Measurements from ENCODE around the gene IL1B. TPM values are rescaled to one million over a fixed set of nuclear protein-coding genes. Genes with fewer than 3 reads are reported as not detected.

Gene IL1B
- total RNA-seq, 2 experiments from 2014 or later: not detected

- Mint-ChIP-seq H3K9me3 (ENCODE audit: insufficient read depth) (no peaks in the 10 kb centered on the region), H3K27ac (peak overlapping the region; percentile 32), H3K4me1 (ENCODE audit: low read depth) (peaks cover 33% of the 10 kb centered on the region), H3K4me3 (no peak overlapping the region), H3K27me3 (ENCODE audit: low read depth) (no peaks in the 10 kb centered on the region), H3K36me3 (ENCODE audit: low read depth) (peaks cover 12% of the 10 kb centered on the region)
- ChIA-PET POLR2A (no interaction called here), CTCF (interaction anchor here (1.0 to 1.6 kb wide), 2 partner anchors 91 to 147 kb away, joined by 3 to 5 read pairs; no protein-coding TSS in a partner anchor)
- no peak for DNase-seq
- no peak for ATAC-seq
Measured at GRCh38 chr2:112794841-112795240, 41.7 kb downstream of the IL1B start.

DNA sequence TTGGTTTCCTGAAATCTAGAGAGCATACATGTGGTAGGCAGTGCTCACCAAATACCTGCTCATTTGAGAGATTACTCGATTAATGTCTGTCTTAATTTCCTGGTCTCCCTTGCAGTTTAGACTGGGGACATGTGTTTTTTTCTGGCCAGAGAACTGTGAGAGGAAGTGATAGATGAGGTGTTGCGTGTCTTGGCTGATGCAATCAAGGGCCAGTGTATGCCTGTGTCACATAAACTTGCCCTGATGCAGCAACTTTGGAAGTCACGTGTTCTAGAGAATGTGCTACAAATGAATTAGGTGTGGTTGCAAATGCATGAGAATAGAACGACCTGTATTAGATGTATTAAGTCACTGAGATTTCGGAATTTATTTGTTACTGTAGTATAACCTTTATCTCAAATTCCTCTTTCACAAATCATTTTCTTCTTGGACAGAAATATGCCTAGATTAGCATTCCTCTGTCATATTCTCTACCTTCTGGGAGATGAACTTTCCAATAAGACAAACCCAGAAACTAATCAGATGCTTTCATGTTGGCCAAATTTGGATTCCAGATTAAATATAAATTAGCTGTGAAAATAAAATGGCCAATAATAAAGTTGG, 42.3 kb downstream of the IL1B start:
- POLR2A ChIA-PET: no interaction called here
- Mint-ChIP-seq H3K27me3 (ENCODE audit: low read depth) (peaks cover 4% of the 10 kb centered on the region), H3K9me3 (ENCODE audit: insufficient read depth) (no peaks in the 10 kb centered on the region), H3K4me3 (no peak overlapping the region), H3K36me3 (ENCODE audit: low read depth) (peaks cover 12% of the 10 kb centered on the region), H3K4me1 (ENCODE audit: low read depth) (peaks cover 27% of the 10 kb centered on the region), H3K27ac (peak overlapping the region; percentile 26)
- ATAC-seq: peak; percentile 58
- DNase-seq: peak; percentile 49
- CTCF ChIA-PET: interaction anchor here (1.0 to 1.8 kb wide), 3 partner anchors 44 to 147 kb away, joined by 3 to 5 read pairs (median 4); no protein-coding TSS in a partner anchor

DNA sequence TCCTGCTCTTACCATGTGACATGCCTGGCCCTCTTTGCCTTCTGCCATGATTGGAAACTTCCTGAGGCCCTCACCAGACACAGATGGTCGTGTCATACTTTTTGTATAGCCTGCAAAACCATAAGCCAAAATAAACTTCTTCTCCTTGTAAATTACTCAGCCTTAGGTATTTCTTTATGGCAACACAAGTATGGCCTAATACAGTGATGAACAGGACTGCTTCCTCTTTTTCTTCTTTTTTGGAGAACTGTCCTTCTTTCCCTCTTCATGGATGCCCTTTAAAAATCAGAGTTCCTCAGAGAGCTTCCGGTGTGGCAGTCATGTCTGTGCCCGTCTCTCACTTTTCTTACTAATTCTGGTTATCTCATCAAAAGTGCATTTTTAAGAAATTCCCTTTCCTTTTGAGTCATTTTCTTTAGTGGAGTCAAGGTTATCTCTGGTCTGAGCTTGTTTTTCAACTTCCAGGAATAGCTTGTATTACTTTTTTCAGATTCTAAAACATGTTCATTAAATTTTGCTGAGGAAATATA, 43.1 kb downstream of the IL1B start:
- DNase-seq (no peak), ATAC-seq (no peak)
- CTCF ChIA-PET: interaction anchor here (1.8 kb wide), 1 partner anchor 44 kb away, joined by 4 read pairs; no protein-coding TSS in a partner anchor
- peaks cover 11% of the 10 kb centered on the region for H3K27me3 Mint-ChIP-seq (ENCODE audit: low read depth)
- no peaks in the 10 kb centered on the region for H3K9me3 Mint-ChIP-seq (ENCODE audit: insufficient read depth)
- POLR2A ChIA-PET: no interaction called here
- no peak overlapping the region for H3K4me3 Mint-ChIP-seq
- H3K27ac Mint-ChIP-seq: peak overlapping the region; percentile 6
- H3K36me3 Mint-ChIP-seq (ENCODE audit: low read depth): peaks cover 12% of the 10 kb centered on the region
- peaks cover 22% of the 10 kb centered on the region for H3K4me1 Mint-ChIP-seq (ENCODE audit: low read depth)

DNA sequence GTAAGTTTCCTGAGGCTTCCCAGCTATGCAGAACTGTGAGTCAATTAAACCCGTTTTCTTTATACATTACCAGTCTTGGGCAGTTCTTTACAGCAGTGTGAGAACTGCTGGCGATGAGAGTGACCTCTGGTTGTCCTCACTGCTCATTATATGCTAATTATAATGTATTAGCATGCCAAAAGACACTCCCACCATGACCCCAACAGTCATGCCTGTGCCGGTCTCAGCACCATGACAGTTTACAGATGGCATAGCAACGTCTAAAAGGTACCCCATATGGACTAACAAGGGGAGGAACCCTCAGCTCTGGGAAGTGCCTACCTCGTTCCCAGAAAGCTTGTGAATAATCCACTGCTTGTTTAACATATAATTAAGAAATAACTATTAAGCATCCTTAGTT, 44.2 kb downstream of the IL1B start:
- ATAC-seq (no peak), DNase-seq (no peak)
- ChIA-PET CTCF (interaction anchor here (1.8 kb wide), 1 partner anchor 42 kb away, joined by 4 read pairs; no protein-coding TSS in a partner anchor), POLR2A (no interaction called here)
- Mint-ChIP-seq H3K27ac (no peak overlapping the region), H3K4me1 (ENCODE audit: low read depth) (peaks cover 21% of the 10 kb centered on the region), H3K9me3 (ENCODE audit: insufficient read depth) (no peaks in the 10 kb centered on the region), H3K4me3 (no peak overlapping the region), H3K27me3 (ENCODE audit: low read depth) (peaks cover 11% of the 10 kb centered on the region), H3K36me3 (ENCODE audit: low read depth) (peaks cover 8% of the 10 kb centered on the region)

DNA sequence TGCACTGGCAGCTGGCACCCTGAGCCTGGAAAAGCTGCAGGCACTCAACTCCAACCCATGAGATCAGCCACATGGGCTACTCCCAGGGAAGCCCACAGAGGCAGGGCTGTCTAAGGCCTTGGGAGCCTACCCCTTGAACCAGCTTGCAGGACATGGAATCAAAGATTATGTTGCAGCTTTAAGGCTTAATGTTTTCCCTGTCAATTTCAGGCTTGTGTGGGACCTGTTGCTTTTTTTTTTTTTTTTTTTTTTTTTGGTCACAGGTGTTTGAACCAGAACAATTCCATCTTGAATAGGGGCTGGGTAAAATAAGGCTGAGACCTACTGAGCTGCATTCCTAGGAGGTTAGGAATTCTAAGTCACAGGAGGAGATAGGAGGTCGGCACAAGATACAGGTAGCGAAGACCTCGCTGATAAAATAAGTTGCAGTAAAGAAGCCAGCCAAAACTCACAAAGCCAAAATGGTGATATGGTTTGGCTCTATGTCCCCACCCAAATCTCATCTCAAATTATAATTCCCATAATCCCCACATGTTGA, 44.8 kb downstream of the IL1B start:
- ATAC-seq: no peak

GRCh38 chr2:112791019-112791418, 45.6 kb downstream of the IL1B start:
- H3K36me3 Mint-ChIP-seq (ENCODE audit: low read depth): peaks cover 8% of the 10 kb centered on the region
- H3K4me3 Mint-ChIP-seq: no peak overlapping the region
- no peaks in the 10 kb centered on the region for H3K9me3 Mint-ChIP-seq (ENCODE audit: insufficient read depth)
- DNase-seq (no peak), ATAC-seq (no peak)
- peaks cover 18% of the 10 kb centered on the region for H3K27me3 Mint-ChIP-seq (ENCODE audit: low read depth)
- CTCF ChIA-PET: no interaction called here
- POLR2A ChIA-PET: no interaction called here
- H3K4me1 Mint-ChIP-seq (ENCODE audit: low read depth): peaks cover 24% of the 10 kb centered on the region
- no peak overlapping the region for H3K27ac Mint-ChIP-seq

More for the DNA sequence above, 44.8 kb downstream of the IL1B start:
- Mint-ChIP-seq H3K27ac (no peak overlapping the region), H3K4me3 (no peak overlapping the region), H3K9me3 (ENCODE audit: insufficient read depth) (no peaks in the 10 kb centered on the region), H3K36me3 (ENCODE audit: low read depth) (peaks cover 8% of the 10 kb centered on the region), H3K4me1 (ENCODE audit: low read depth) (peaks cover 24% of the 10 kb centered on the region), H3K27me3 (ENCODE audit: low read depth) (peaks cover 13% of the 10 kb centered on the region)
- no peak for DNase-seq
- CTCF ChIA-PET: no interaction called here
- POLR2A ChIA-PET: no interaction called here

- peaks cover 4% of the 10 kb centered on the region for H3K36me3 Mint-ChIP-seq (ENCODE audit: low read depth)
- ChIA-PET CTCF (no interaction called here), POLR2A (no interaction called here)
- ATAC-seq: no peak
- DNase-seq: no peak
- peaks cover 21% of the 10 kb centered on the region for H3K4me1 Mint-ChIP-seq (ENCODE audit: low read depth)
- H3K27me3 Mint-ChIP-seq (ENCODE audit: low read depth): peaks cover 20% of the 10 kb centered on the region
- no peak overlapping the region for H3K27ac Mint-ChIP-seq
- no peaks in the 10 kb centered on the region for H3K9me3 Mint-ChIP-seq (ENCODE audit: insufficient read depth)
- no peak overlapping the region for H3K4me3 Mint-ChIP-seq
Measured at GRCh38 chr2:112790305-112790704, 46.3 kb downstream of the IL1B start.

DNA sequence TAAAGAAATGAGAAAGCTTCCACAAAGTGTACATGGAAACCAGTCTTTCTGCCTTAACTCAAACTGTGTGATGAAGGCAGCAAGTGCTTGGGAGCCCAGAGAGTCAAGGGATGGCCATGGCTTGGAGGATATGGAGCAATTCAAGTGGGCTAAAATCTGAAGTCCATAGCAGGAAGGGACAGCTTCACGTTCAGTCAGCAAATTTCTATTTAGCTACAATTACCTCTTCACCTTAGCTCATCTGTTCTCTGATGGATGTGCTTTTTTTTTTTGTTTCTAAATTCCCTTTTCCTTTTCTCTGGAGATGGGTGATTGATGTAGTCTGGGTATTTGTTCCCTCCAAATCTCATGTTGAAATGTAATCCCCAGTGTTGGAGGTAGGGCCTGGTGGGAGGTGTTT, 47.4 kb downstream of the IL1B start:
- DNase-seq: no peak
- Mint-ChIP-seq H3K27ac (no peak overlapping the region), H3K27me3 (ENCODE audit: low read depth) (peaks cover 24% of the 10 kb centered on the region), H3K4me1 (ENCODE audit: low read depth) (peaks cover 14% of the 10 kb centered on the region), H3K36me3 (ENCODE audit: low read depth) (peaks cover 2% of the 10 kb centered on the region), H3K9me3 (ENCODE audit: insufficient read depth) (no peaks in the 10 kb centered on the region), H3K4me3 (no peak overlapping the region)
- POLR2A ChIA-PET: no interaction called here
- CTCF ChIA-PET: interaction anchor here (0.6 kb wide), 1 partner anchor 154 kb away, joined by 3 read pairs; no protein-coding TSS in a partner anchor
- ATAC-seq: no peak

DNA sequence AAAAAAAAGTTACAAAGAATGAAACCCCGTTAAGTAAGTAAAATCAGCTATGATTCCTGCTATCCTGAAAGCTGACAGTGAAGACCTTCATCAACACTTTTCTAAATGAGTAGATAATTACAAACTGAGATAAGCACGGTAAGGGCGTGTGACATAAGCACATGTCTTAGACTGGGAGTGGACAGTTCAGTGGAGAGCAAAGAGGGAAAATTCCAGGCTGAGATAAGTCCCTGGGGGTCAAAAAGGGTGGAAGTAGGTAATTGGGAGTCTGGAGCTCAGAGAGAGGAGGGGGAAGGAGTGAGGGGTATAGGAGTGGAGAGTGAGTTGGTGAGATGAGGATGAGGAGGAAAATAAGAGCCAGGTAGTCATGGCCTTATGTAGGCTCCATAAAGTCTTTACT, 47.9 kb downstream of the IL1B start:
- Mint-ChIP-seq H3K4me3 (no peak overlapping the region), H3K36me3 (ENCODE audit: low read depth) (peaks cover 2% of the 10 kb centered on the region), H3K4me1 (ENCODE audit: low read depth) (peaks cover 10% of the 10 kb centered on the region), H3K9me3 (ENCODE audit: insufficient read depth) (no peaks in the 10 kb centered on the region), H3K27ac (no peak overlapping the region), H3K27me3 (ENCODE audit: low read depth) (peaks cover 26% of the 10 kb centered on the region)
- POLR2A ChIA-PET: no interaction called here
- CTCF ChIA-PET: interaction anchor here (0.6 to 1.0 kb wide), 2 partner anchors 9 to 154 kb away, joined by 3 read pairs; no protein-coding TSS in a partner anchor
- DNase-seq (no peak), ATAC-seq (no peak)

- H3K4me3 Mint-ChIP-seq: no peak overlapping the region
- peaks cover 29% of the 10 kb centered on the region for H3K27me3 Mint-ChIP-seq (ENCODE audit: low read depth)
- no peak overlapping the region for H3K27ac Mint-ChIP-seq
- H3K36me3 Mint-ChIP-seq (ENCODE audit: low read depth): peaks cover under 1% of the 10 kb centered on the region
- ChIA-PET CTCF (interaction anchor here (1.0 kb wide), 1 partner anchor 10 kb away, joined by 3 read pairs; no protein-coding TSS in a partner anchor), POLR2A (no interaction called here)
- ATAC-seq: no peak
- DNase-seq: no peak
- peaks cover 7% of the 10 kb centered on the region for H3K4me1 Mint-ChIP-seq (ENCODE audit: low read depth)
- no peaks in the 10 kb centered on the region for H3K9me3 Mint-ChIP-seq (ENCODE audit: insufficient read depth)
Measured at GRCh38 chr2:112787729-112788393, 48.7 kb downstream of the IL1B start.

DNA sequence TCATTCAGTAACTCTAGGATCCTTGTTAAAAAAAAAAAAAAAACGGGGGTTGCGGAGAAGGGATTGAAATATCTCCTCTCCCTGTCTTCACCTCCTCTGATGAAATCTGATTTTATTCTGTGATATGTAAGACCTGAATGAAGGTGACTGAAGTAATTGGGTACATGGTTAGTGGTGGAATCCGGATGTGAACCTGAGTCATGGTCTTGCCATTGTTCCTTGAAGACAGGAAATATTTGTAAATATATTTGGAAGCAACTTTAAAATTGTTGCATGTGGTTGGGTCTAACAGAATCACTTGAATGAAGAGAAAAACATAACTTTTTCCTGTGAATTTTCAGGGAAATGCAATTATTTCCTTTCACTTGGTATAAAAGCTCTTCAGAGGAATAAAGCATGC, 49.3 kb downstream of the IL1B start:
- H3K27me3 Mint-ChIP-seq (ENCODE audit: low read depth): peaks cover 33% of the 10 kb centered on the region
- no peak overlapping the region for H3K27ac Mint-ChIP-seq
- DNase-seq (no peak), ATAC-seq (no peak)
- ChIA-PET CTCF (interaction anchor here (1.2 kb wide), 1 partner anchor 38 kb away, joined by 4 read pairs; no protein-coding TSS in a partner anchor), POLR2A (no interaction called here)
- H3K36me3 Mint-ChIP-seq (ENCODE audit: low read depth): no peaks in the 10 kb centered on the region
- H3K4me1 Mint-ChIP-seq (ENCODE audit: low read depth): peaks cover 7% of the 10 kb centered on the region
- H3K9me3 Mint-ChIP-seq (ENCODE audit: insufficient read depth): no peaks in the 10 kb centered on the region
- no peak overlapping the region for H3K4me3 Mint-ChIP-seq
